Esophagus squamous epithelium (tissue), 4 donors: ENCODE results near the gene PARL.

Source experiments
- POLR2A ChIP-seq, 4 donors: fragments of 450-650 bp; IDR thresholded peaks; one replicate each; pipeline ENCODE4 v1.6.1; 2017; ENCODE audit warnings: antibody characterized with exemption in 4 of 4, mild to moderate bottlenecking in 4 of 4, moderate library complexity in 3 of 4
- TF ChIP-seq, protein P1 (sequence below), 6 experiments: fragments of 450-650 bp in 4 of 6; fragments of 200-600 bp in 2 of 6; sonication (generic) in 2 of 6; IDR thresholded peaks; one replicate each; pipeline ENCODE4 v1.5.1; 2016 to 2019; ENCODE audit warnings: antibody characterized with exemption in 6 of 6, mild to moderate bottlenecking in 4 of 6, moderate library complexity in 4 of 6

DNA sequence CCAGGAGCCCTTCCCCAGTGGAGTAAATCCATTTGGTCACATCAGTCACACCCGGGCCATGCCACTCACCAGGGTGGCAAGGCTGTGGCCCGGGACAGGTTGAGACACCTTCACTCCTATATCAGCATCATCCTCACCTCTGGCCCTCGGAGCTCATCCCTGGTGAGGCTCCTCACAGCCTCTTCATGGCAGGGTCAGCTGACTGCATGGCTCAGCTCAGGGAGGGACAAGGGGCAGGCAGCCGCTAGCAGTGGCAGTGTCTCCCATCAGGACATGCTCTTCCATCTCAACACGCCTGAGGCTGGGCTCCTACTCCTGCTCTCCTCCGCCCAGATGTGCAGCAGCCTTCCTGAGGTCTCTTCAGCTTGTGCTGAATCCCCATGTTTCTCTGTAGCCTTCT is 26.4 kb upstream of the PARL start:
- TF ChIP-seq, protein P1, sequence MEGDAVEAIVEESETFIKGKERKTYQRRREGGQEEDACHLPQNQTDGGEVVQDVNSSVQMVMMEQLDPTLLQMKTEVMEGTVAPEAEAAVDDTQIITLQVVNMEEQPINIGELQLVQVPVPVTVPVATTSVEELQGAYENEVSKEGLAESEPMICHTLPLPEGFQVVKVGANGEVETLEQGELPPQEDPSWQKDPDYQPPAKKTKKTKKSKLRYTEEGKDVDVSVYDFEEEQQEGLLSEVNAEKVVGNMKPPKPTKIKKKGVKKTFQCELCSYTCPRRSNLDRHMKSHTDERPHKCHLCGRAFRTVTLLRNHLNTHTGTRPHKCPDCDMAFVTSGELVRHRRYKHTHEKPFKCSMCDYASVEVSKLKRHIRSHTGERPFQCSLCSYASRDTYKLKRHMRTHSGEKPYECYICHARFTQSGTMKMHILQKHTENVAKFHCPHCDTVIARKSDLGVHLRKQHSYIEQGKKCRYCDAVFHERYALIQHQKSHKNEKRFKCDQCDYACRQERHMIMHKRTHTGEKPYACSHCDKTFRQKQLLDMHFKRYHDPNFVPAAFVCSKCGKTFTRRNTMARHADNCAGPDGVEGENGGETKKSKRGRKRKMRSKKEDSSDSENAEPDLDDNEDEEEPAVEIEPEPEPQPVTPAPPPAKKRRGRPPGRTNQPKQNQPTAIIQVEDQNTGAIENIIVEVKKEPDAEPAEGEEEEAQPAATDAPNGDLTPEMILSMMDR (IDR thresholded peaks at IDR 0.05), result no peak
- TF ChIP-seq POLR2A (IDR thresholded peaks at IDR 0.05), result no peak
